IPS DF 4.7 (cell line): ENCODE results near the gene FER.
"Not testable (repeated sequence)": the region's sequence is repeated elsewhere in the genome, so short reads cannot be mapped to it uniquely, and the experiment has no call there.

Experiments used
- DNase-seq: peaks from one replicate; pipeline ENCODE4 v3.0.0-alpha.2; 2013; ENCODE audit warnings: low spot score; ENCODE audit errors: extremely low read depth

Gene FER

DNA sequence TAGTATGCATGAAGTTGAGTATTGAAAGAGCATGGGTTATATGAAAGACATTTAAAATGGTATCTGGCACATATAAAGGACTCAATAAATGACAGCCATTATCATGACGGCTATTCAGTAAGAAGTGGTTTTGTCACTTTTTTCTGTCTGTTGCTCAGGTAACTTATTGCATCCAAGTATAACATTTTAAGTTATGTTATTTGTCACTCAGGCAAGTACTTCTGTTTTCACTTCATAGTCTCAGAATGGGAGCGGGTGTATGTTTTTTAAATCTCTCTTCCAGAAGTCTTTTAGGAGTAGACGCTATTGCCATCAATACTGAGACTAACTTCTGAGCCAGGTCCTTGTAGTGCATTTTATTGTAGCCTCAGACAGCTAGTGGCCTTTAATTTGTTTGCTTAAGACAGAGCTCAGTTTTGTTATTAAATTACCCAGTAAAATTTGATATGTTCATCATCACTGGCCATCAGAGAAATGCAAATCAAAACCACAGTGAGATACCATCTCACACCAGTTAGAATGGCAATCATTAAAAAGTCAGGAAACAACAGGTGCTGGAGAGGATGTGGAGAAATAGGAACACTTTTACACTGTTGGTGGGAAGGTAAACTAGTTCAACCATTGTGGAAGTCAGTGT is 423.9 kb downstream of the FER start:
- not testable (repeated sequence) for DNase-seq

DNA sequence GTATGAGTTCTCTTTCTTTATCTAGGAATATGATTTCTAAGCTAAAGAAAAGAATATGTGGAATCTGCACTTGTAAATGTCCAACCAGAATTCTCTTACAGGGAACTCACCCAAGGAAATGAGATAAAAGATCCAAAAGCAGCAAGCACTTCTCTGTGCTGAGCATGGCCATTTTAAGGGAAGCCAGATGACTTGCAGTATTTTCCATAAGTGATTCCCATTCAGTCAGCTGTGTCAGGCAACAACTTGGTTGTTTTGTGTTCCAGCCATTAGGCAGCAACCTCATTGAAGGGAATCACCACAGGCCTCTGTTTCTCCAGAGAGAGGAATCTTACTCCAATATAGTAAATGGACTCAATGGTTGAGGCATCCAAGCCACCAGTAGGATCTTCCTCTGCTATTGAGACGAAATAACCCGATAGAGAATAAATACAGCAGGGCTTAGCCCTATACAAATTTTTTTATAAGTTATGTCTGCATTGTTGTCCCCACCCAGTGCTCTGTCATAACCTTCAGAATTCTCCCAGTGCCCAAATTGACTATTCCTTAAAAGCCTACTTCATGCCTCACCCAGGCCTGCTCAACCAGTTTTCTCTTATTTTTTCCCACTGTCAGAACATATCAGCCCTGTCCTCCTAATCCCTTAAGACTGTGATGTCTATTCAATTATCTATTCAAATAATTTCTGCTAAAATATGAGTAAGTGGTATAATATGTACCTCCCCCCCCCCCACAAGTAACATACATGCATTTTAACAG is 425.5 kb downstream of the FER start:
- DNase-seq = no peak

DNA sequence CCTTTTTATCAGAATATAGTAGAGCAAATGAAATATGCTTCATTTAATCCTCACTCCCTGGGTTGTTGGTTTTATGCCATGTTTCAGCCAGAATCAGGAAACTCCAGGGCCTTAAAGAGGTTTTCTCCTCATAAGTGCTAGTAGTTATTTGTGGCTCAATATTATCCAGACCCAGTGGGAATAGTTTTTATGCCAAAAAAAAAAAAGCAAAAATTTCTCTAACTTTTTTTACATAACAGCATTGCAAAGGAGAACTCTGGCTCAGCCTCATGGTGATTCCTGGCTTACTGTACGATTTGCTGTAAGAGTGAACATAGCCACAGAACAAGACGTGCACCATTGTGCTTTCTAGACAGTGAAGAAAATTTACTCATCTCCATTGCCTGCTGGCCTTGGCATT is 429.5 kb downstream of the FER start:
- DNase-seq = no peak

DNA sequence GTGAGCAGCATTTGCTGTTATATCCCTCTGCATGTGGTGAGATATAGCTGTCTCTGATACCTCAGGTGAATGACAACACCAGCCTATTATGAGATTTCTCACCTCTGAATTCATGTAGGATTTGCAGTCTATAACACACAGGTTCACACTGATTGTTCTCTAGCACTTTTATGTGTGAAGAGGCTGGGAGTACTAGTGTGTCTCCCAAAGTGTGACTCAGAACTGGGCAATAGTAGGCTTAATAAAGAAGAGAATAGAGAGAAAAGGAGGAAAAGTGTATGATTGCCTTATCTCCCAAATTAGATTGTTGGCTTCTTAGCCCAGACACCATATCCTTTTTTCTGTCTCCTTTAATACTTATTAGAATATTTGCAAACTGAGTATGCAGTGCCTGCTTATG is 430.1 kb downstream of the FER start:
- no peak for DNase-seq

DNA sequence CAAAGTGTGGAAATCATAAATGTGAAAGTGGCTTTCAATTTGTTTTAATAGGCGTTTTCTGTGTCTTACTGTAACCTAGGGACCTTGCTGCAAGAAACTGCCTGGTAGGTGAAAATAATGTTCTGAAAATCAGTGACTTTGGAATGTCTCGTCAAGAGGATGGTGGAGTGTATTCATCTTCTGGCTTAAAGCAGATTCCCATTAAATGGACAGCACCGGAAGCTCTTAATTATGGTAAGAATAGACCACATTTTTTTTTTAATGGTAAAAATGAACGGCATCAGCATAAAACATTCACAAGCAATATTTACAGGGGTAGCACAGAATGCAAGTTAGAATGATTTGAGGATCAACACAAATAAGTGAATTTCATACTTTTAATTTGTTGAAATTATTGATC is 433.0 kb downstream of the FER start:
- DNase-seq = no peak

DNA sequence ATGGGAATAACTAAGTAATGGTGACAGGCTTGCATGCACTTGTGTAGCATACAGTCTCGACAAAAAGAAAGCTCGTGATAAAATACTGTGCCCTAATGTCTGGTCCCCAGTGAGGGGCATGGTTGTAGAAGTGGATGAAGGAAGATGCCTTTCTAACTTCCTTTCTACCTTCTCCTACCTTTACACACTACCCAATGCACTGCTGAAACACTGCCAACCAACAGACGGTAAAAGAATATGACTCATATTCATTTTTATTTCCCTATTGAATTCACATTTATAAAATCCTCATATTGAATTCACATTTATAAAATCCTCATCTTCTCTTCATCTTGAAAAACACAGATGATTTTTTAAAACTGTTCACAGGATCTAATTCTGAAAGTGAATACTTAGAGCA is 439.1 kb downstream of the FER start:
- DNase-seq = no peak

DNA sequence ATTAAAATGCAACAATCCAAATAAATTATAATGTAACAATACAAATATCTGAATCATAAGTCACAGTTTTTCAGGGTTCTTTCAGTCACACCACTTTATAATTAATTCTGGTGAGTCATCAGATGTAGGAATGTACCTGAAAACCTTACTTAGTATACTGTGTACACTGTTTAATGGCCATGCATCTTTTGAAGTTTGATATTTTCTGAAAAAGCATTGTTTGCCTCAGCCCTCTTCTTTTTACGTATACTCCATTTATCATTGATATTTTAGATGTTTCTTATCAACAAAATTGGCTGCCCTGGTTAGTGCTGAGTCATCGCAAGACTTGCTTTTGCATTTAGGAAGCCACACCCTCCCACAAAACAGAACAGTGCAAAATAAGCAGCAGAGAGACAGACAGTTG is 443.5 kb downstream of the FER start:
- no peak for DNase-seq

DNA sequence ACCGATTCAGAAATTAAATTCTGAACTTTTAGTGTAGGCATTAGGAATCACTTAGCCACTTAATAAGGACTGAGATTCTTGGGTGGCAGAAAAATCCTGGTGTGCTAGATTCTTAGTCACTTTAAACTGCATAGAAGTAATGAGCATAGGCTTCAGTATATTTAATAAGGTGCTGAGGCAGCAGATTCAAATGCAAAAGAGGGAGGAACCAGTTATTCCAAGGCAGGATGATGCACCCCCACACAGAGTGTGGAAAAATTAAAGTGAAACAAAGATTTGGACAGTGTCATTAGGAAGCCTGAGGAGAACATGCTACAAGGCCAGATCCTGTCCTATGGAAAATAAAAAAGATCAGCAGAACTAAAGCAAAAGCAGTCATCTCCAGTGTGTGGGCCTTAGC is 444.3 kb downstream of the FER start:
- DNase-seq = no peak

DNA sequence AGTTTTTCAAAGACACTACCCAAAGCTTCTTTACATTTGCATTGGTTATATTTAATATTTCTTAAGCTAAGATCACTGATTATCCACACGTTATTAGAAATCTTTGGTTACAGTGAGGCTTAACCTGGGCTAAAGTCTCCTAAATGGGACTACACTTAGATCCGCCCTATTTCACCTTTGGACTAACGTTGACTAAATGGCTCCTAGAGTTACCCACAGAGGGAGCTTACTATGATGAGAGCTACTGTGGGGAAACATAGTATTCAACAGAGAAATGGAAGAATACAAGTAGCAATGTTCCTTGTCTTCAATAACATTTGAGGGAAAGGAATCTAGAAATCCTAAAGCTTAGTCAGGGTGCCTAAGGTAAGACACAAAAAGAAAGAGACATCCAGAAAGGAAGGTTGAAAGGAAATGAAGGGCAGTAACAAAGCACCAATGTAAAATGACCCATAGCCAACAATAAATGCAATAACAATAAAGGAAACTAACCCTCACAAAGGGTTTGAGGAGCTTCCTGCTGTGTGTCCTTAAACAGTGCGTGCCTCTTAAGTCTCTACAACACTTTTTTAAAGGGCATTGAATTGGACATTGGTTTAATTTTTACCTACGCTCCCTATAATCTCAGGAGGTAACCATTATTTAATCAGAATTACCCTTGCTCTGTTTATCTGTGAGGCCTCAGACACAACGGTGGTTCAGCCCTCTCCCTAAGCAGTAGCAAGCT is 445.0 kb downstream of the FER start:
- no peak for DNase-seq

DNA sequence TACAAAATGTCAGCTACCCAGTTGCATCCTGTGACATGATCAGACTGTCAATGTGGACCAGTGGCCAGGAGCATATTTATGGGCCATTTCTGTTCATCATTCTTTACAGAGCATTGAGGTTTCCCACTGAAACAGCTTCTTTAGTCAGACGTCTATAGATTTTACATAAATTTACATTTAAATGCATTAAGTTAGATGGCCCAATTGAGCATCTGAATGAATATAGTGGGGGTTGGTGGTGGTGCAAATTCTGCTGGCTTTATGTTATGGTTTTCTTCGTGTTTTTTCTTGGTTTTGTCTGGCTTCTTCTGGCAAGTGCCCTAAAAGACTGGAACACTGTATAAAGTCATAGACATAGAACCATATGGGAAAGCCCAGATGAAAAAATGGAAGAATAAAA is 448.0 kb downstream of the FER start:
- DNase-seq = no peak

DNA sequence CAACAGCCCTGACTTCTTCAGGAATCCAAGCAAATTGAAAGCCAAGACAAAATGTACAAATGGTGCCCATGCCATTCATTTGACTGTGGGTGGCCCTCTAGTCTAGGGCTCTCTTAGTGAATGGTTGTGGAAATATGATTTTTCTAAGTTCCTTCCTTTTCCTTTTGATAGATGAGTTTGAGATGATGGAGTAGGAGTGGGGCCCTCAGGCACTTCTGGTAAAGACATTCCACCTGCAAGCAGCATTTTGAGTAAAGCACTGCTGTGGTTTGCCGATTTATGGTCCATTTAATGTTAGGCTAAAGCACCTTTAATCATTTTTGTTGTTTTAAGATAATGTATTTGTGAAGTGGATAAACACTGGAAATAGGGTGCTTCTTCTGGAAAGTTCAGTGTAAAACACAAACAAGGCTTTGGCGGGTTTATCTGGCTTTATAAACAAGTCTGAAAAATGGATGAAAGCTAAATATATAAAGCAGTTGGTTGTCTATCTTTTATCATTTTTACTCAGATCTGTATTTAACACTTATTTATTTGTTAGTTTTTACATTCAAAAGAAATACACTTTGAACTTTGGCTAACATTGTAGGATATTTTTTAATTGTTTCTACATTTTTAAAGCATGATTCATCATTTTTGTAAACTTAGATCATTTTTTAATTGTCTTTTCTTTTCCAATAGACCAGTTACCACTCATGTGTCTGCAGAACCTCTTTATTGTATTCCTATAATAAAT is 448.6 kb downstream of the FER start:
- no peak for DNase-seq

DNA sequence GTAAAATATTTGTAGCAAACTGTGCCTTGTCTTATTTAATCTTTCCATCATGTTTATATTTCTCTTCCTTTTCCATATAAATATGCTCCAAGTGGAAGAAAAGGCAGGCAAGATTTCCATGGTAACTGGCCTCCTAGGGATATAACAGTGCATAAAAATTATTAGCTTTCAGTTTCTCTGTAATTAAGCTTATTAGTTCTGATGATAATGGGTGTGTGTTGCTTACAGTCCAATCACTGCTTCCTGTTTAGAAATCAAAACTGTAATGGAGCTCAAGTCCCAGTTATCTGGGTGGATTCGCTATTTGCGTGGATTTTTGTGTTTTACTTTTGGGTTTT is 449.1 kb downstream of the FER start:
- no peak for DNase-seq

DNA sequence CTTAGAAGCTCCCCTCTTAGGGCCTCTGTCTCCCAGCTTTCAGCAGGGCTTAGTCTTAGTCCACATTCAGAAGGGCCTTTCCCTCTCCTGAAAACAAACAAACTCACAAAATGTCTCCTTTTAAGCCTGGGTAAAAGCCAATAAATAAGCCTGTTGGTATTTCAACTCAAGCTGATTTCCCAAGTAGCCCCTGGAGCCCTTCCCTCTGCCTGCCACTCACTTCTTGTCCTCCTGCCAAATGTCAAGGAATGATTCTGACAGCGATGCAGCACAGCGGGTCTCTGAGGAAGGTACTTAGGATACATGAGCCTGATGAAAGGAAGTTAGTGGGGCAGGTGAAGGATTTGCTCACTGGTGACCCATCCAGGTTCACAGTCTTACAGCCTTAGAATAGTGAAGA is 451.6 kb downstream of the FER start:
- DNase-seq = no peak

DNA sequence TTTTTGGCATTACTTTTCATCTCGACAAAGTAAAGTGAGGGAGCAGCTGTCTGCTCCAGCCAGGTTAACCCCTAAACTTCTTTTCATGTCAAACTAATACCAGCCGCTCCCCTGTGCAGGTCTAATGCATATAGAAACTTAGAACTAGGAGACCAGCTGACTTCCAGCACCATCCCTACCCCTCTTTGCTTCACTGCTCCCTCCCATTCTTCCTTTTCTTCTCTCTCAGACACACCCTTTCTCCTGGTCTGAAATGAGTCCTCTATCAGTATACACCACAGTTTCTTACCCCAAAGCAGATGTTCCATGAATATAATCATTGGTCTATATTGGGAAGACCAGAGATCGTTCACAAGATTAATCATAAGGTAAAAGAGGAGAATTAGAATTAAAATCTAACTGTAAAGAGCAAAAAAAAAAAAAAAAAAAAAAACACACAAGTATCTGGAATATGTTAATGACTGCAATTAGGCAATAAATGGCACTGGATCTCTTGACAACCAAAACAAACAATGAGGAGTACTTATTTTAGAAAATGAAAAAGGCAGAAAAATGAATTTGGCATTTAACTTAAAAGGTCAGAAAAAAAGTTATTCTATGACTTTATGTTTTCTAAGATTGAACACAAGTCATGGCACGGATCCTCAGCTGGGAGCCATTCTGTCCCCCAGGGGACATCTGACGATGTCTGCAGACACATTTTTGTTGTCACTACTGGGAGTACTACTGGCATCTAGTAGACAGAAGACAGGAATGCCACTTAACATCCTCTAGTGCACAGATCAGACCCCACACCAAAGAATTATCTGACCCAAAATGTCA is 452.3 kb downstream of the FER start:
- no peak for DNase-seq

DNA sequence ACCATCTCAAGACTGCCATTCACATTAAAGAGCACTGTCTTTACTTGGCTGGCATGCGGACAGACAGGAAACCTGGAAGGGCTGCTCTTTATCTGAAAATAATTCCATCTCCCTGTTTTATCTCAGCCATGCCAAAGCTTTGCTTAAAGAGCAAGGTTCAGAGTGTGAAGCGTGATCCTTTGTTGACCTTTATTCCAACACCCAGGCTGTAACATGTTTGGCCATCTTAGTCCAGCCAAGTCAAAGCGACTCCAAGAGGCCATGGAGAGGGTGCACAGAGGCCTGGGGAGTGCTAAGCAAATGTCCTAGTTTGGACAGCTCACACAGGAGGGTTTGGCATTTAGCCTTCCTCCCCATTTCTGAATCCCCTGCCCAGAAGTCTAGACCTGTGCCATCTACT is 467.3 kb downstream of the FER start:
- no peak for DNase-seq

DNA sequence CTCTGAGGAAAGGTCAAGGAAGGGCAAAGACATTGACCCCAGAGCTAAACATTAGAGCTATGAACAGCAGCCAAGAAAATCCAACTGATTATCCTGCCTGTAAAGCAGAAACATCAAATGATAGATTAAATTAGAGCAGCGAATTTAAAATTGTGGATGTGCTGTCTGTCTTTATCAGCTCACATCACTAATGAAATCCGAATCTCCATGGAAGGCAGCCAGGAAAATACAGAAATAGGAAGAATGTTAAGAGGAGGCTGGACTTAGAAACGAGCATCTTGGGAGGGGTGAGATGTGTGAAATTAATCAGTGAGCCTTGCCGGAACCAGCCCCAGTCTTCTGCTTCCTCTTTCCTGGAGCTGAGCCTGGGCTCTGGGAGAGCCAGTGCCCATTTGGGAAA is 471.1 kb downstream of the FER start:
- DNase-seq = no peak

DNA sequence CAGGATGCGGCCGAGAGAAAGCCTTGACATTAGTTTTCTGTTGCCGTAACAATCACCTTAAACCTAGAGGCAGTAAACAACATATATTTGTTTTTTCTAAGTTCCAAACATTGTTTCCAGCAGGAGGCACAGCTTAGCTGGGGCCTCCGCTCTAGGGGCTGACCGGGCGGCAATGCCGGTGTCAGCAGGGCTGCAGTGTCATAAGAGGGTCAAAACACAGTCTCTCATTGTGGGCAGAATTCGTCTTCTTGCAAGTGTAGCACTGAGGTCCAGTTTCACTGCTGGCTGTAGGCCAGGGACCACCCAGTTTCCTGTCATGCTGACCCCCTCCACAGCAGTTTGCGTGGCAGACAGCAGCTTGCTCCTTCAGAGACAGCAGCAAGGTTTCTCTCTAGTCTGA is 475.8 kb downstream of the FER start:
- DNase-seq = no peak

DNA sequence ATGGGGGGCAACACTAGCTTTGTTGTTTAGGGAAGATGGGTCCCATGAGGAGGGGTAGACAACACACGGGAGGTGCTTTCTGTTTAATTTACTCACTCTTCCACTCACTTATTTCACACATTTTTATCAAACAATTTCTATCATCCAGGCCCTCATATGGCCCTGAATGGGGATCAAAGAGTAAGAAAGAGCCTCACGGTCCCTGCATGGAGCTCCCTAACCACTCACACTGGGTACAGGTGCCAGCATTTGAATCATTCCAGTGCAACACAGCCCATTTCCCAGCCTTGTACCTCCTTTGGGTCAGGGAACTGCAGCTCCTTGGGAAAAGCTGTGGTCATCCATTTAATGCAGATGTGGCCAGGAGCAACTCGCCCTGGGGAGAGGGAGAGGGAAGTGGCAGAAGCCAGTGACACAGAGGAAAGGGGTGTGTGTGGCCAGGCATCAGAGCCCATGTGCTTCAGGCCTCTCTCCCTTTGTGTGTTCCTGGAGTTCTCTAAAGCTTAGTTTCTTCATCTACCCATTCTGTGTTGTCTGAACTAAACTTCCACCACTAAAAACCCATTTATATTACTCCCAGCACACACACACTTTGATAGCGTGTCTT is 476.7 kb downstream of the FER start:
- DNase-seq = no peak

DNA sequence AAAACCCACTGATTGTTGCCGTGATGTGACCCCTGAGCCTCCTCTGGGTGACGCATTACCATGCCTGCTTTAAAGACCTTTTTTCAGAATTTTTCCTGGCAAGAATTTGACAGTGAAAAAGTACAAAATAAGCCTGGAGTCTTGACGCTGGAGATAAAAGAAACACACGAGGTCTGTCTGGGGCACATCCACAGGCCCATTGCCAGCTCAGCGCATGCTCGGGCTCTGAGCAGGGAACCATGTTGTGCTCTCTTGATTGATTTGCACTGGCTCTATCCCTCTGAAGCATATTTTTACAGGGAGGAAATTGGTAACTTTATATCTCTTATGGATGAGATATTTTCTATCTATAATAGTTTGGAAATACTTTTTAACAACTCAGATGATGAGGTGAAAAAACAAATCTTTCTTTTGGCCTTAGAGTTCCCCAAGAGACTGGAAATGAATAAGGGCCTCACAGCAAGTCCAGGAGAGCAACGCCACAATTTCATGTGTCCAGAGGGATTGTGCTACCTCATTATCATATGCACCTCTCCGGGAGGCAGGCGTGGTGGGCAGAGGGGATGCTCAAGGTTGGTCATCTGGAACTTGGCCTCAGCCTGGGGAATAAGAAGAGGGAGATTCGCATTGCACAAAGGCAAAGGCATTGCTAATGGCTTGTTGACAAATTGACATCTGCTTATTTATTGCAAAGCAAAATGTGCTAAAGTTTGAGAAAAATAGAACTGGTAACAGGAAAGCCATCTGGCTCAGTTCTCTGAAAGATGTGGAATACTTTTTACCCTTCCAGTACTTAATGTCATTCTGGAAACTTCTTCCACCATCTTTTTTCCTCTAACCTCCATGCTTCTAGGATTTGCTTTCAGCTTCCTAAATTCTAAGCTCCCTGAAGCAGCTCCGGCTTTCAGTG is 478.3 kb downstream of the FER start:
- no peak for DNase-seq

DNA sequence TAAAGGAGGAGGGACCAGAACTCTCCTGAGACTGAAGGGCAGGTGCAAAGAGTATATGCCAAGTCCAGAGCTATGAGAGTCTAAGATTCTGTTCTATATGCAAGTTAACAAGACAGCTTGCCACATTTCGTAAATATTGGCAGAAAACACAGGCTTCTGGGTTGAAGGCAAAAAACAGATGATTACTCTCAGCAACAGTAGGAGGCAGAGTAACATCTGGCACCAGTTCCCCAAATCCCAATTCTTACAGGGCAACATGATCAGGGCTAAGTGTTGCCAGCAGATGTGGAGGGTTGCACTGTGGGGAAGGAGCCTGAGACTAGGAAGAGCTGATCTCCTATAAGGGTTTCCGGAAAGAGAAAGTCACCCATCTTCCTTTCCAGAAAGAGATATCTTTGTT is 482.7 kb downstream of the FER start:
- no peak for DNase-seq
